HG03521 (cell line): Measurements from ENCODE around the gene CDC20B.
"Not testable (repeated sequence)": the region's sequence is repeated elsewhere in the genome, so short reads cannot be mapped to it uniquely, and the experiment has no call there.

Source experiments
- ATAC-seq: cut with Tn5 transposase; IDR thresholded peaks from one replicate; pipeline ENCODE4 v1.9.1; 2021; ENCODE audit warnings: mild to moderate bottlenecking, moderate library complexity; ENCODE audit not compliant: unreplicated experiment

CDC20B gene

DNA sequence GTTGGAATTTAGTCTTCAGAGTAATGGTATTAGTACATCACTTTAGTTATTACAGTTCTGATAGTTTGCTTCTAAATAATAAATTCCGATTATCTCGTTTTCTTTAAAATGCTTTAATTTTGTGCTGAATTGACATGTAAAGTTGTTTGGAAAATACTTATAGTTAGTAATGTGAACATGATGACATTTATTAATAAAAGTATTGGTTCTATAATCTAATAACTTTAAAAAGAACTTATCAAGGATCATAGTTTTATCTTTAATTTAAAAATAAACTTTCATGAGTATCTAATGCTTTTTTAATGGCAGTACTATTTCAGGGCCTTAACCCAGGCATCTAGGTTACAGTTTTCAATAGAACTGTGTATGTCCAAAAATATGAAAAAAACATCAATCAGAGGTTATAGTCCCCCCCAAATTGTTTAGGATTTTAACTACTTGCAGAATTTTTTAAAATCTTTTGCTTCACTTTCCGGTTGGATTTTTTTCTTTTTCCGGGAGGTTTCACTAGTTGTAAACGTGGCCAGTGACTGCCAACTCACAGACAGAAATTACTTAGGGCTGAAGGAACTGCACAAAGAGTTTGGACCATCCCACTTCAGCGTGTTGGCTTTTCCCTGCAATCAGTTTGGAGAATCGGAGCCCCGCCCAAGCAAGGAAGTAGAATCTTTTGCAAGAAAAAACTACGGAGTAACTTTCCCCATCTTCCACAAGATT, 12.3 kb downstream of the CDC20B start:
- ATAC-seq, result no peak

DNA sequence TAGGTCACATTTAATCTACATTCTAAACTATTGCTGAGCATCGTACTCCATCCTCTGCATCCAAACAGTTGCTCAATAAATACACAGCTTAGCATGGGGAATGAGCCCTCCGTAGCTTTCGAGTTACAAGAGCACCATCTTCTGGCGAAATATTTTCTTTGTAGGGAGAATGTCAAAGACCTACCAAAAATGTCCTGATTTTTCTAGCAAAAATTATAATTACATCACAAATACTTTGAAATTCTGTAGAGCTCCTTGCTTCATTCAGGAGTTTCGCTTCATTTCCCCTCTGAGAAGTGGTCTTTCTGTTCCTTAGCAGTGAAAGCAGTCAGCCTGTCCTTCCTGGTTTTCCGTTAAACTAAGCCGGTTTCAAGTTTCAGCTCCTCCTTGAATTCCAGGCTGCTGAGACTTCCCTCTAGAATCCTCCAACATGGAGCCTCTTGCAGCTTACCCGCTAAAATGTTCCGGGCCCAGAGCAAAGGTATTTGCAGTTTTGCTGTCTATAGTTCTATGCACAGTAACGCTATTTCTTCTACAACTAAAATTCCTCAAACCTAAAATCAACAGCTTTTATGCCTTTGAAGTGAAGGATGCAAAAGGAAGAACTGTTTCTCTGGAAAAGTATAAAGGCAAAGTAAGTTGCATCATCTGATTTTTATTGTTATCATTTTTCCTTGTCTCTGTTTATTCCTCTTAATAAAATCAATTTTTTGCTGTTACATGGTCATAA, 13.0 kb downstream of the CDC20B start, which contains the start of gene GPX8:
Gene GPX8, plus strand, starts transcription at position 409 of the 730 bp plus-strand sequence. Its CDS starts 22 bp downstream, at position 431.
- ATAC-seq, result no peak

DNA sequence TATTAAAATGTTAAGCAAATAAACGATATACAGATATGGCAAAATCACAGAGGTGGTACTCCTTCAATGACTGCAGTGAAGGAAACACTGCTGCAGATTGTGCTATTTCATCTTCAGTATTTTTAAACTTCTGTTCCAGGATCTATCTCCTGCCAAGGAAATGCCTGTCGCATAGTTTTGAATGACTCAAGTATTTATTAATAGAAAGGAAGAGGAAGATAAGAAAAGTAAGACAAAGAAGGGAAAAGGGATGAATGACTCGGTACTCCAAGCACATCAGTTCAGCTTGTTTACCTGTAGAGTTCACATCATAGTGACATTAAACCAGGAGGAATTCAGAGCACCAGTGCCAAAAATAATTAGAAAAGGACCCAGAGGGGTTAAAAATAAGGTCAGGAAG, 18.1 kb downstream of the CDC20B start:
- ATAC-seq, result no peak

DNA sequence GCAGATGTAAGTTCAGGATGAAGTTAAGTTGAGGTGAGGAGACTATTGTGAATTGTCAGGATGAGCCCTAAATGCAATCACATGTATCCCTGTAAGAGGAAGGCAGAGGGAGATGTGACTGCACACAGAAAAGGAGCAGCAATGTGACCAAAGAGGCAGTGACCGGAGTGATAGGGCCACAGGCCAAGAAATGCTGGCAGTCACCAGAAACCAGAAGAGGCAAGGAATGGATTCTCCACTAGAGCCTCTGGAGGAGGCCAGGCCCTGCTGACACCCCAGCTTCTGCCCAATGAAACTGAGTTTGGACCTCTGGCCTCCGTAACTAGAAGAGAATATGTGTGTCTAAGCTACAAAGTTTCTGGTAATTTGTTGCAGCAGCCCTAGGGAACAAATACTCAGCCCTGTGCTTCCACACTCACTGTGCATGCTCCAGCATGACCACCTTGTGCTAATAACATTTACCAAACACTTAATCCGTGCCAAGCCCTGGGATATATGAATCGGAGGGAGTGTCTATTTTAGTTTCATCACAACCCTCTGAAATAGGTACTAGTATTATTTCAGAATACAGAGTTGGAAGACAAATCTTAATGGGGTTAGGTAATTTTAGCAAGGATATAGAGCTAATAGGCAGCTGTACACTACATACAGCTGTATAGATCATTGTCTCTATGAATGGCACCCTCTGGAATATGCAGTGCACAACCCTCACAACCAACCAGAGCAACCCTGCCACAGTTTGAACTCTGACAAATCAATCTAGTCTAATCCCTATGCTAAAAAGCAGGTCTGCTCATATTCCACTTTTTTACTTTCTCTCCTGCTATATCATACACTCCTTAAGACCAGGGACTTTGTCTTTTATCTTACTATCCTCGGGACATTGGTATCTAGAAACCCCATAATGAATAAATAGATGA, 20.8 kb downstream of the CDC20B start:
- no peak for ATAC-seq

DNA sequence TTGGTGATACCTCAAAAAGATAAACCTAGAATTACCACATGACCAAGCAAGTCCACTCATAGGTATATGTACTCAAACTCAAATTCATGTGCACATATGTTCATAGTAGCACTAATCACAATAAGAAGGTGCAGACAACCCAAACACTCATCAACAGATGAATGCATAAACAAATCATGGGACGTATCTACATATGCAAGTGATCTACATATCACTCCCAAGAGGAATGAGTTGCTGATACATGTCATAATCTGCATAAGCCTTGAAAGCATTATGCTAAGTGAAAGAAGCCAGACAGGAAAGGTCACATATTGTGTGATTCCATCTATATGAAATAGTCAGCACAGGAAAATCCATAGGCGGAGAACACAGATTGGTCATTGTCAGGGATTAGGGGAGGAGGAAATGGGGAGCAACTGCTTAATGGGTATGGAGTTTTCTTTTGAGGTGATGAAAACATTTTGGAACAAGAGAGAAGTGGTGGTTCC, 23.6 kb downstream of the CDC20B start:
- ATAC-seq, result no peak

DNA sequence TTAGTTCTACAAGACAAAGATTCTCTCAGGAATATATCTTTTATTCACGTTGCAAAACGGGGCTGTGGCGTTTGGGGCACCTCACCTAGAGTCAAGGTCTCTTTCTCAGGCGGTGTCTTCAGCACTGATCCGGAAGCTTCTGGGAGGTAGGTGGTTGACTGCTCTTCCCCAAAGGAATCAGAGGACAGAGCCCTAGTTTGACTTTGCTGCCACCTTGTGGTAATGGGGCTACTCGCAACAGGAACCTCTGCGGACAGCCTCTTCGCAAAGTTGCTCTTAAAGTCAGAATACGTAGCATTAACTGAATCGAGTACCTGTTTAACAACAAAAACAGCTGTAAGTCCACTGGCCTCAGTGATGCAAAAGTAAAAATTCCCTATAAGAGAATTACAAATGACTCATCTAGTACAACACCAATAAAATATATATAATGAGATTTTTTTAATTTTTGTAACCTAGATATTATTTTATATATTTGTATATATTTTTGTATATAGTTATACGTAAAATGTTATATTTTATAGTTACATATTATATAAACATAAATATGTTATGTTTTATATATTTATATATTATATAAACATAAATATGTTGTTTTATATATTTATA, 26.3 kb downstream of the CDC20B start:
- ATAC-seq, result no peak

DNA sequence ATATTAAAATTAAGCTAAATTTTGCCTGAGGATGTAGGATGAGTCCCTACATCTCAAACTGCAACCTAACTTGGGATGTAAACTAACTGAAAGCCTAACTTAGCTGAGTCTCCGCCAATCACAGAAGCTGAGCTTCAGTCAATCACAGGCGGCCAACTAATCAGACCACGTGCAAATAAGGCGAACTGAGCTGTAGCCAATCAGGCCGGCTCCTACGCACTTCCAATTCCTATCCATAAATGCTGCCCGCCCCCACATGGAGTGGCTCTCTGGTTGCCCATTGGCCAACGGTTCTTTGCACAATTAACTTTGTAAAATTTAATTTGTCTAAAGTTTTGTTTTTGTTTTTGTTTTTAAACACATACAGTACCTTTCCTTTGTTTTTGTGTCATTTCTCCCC, 26.9 kb downstream of the CDC20B start:
- no peak for ATAC-seq

DNA sequence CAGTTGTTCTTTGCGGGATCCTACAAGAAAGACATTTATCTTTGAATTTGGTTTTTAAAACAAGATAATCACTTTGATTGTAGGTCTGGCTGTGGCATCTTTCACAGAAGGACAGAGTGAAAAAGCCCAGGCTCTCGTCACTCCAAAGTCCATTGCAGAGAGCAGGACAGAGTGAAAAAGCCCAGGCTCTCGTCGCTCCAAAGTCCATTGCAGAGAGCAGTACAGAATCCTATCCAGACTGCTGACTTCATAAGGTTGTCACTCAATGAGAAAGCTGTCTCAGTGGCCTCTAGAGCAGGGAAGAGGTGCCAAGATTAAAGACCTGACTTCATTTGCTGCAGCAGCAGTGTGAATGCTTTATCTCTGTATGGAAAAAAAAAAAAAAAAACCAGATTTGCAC, 29.4 kb downstream of the CDC20B start:
- no peak for ATAC-seq

DNA sequence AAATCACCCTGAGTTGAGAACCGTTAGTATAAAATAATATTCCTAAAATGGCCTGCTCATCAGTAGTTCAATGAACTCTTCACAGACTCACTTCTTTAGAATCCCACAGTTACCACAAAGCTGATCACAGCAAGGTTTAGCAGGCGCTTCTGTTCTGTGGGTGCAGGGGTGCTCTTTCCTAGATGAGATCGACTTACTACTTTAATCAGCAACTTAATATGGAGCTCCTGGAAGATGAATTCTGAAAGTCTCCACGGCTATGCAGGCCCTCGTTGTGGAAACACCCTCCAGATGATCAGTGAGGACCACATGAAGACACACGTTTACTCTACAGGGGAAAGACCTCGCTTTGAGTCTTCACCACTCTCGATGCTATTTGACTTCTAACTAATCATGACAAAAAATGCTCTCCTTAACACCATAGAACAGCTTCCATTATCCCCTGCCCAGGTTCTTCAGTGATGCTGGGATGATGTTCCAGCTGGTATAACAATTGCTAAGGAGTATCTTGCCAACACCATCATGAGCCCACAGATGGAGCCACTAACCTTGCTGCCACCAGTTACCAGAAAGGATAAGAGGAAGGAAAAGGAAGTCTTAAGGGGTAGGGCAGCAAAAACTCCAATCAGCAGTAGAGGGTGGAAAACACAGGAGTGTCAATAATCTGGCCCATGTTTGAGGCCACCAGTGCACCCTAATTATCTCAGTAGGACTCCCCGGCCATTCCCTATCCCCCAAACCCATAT, 30.9 kb downstream of the CDC20B start:
- no peak for ATAC-seq

DNA sequence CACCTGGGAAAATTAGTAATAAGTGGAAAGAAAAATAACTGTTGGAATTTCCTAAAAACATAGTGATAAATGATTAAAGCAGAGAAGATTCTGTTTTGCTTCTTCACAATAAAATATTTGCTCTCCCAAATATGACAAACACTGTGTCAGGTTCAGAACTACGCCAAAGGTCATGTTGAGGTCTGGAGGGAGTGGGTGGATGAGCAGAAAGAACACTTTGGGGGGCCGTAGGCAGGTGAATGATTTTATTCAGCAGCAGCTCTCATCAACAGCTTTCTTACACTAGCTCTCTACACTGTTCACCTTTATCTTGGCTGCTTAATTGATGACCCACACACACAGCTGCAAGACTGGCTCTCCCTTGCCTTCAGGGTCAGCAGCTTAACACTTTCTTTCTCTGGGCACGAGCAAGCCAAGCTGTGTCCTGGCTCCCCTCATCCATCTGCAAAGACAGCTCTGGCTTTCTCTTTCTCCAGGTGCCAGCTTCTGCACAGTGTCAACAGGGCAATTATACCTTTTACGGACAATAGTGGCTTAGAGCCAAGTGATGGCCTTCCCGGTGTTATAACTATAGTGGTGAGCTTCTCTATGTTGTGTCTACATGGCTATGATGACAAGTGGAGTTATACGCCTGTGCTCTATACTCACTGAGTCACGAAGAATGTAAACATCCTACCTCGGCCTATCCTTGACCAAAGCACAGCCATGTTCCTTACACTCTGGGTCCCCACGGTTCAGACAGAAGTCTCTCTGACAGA, 31.9 kb downstream of the CDC20B start:
- ATAC-seq, result no peak

DNA sequence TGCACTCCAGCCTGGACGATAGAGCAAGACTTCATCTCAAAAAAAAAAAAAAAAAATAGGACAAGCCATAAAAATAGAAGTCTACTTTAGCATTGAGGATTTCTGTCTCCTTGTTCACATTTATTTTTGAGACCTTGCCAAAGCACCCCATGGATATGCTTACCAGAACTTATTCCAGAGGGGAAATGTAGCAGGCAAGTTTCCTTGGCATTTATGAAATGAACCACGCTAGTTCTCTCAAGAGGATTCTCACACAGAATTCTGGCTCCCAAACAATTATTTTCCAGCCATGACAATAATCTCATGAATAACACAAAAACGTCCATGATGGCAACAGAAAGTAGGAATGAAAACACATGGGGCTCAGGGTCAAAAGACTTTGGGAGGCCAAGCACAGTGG, 36.5 kb downstream of the CDC20B start:
- no peak for ATAC-seq

DNA sequence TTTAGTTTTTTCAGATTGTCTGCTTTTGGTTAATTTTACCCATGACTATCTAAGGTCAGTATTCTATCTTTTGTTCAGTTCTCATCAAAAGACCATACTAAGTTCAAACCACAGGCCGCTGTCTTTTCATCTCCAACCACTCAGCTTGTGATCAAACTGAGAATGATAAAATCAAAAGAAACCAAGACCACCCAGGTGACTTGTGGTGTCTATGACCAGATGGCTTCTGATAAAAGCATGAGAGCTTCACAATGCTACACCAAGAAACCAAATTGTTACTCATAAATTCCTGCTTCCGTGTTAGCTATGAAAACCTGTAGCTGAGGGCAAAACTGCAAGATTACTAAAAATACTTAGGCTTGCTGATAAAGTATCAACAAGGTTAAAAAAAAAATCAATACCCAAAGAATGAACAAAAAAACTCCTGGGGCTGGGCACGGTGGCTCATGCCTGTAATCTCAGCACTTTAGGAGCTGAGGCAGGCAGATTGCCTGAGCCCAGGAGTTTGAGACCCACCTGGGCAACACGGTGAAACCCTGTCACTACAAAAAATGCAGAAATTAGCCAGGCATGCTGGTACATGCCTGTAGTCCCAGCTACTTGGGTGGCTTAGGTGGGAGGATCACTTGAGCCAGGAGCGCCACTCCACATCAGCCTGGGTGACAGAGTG, 38.8 kb downstream of the CDC20B start:
- no peak for ATAC-seq

DNA sequence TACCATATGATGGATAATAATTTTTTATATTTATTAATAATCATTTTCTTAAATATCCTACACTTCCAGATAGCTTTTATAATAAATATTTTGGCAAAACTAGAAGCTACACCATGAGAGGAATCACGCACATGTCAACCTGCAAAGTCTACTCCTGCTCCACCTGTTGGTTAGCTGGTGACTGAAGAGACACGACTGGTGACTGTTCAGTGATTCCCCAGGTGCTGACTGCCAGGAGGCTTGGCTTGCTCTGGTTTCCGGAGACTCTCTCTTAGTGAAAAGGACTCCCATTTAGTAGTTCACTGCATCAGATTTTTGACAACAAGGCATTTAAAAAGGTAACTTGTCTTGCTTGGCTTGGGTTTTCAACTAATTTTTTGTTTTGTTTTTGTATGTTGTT, 49.6 kb downstream of the CDC20B start:
- no peak for ATAC-seq

DNA sequence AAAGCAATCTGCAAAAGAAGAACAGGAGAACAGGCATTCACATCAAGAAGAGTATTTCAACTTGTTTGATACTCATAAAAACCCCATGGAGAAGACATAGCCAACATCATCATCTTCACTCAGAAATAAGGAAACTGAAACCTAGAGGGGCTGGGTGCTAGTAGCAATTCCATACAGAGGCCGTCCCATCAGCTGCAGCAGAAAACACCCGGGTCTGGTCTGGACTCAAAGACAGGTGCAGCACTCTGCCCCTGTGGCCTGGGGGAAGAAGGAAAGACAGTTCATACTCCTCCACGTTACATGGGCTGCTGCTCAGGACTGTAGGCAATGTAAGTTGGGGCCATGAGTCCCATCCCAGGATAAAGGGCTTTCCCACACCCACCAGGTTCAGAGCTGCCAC, 58.9 kb downstream of the CDC20B start:
- ATAC-seq, result no peak

DNA sequence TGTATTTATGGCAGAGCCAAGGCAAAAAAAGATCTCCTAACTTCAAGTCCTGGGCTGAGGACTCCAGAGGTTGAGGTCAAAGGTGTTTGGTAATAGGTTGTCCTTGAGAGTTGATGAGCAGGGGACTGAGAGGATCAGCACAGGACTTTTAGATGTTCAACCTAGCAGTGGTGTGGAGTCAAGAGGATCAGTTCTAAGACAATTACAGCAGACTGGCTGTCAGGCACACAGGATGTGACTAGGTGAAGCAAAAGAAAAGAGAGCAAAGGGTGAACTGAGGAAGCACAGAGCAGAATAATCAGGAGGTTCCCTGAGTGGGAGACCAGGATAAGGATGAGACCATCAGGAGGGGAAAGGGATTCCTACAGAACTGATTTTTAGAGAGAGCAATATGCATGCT, 59.6 kb downstream of the CDC20B start:
- no peak for ATAC-seq

DNA sequence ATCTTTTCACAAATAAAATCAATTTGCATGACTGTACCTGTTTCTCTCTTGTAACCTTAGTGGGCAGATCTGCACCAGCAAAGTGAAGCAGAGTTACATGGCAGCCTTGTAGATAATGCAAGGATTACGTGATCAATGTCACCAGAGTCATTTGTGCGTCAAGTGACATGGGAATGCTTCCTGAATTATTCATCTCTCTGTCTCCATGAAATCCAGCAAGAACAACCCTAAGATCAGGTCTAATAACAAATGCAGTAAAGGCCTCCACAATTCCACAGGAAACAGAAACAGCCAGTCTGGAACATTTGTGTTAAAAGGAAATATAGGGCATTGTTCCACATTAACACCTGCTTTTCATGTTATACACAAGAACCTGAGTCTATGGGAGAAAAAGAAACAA, 62.8 kb downstream of the CDC20B start:
- no peak for ATAC-seq

DNA sequence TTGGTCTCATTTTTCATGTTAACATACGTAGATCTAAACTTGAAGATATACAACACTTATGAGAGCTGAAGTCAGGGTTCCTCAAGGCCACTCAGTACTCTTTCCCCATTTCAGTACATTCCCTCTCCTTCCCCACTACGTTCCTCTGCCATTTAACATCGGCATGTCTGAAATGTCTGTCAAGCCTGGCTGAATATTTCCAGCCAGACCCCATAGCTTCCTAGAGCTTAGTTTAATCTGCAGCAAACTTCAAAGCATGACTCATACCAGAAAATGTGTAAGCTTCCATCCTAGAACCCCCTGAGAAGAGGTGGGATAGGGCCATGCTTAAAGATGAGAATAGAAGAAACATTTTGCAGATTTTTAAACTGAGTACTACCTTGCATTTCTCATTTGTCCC, 64.3 kb downstream of the CDC20B start:
- no peak for ATAC-seq

DNA sequence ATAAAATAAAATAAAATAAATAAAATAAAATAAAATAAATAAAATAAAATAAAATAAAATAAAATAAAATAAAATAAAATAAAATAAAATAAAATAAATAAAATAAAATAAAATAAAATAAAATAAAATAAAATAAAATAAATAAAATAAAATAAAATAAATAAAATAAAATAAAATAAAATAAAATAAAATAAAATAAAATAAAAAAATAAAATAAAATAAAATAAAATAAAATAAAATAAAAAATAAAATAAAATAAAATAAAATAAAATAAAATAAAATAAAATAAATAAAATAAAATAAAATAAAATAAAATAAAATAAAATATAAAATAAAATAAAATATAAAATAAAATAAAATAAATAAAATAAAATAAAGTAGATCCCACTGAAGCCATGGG, 67.0 kb downstream of the CDC20B start:
- ATAC-seq, result not testable (repeated sequence)
